NCI-H2107 treated with DMSO at 0.1 percent for 48 hours (cell line): ENCODE measurements around the gene TCEA3.

Experiments
- DNase-seq: peaks from one replicate; lab custom pipeline; 2025; ENCODE audit not compliant: unreplicated experiment; lab: John Stamatoyannopoulos, UW

TCEA3 gene

GRCh38 chr1:23422241-23422877 is 2.2 kb downstream of the TCEA3 start:
- DNase-seq = no peak

- no peak for DNase-seq
Measured at GRCh38 chr1:23421753-23422240, 2.8 kb downstream of the TCEA3 start.

GRCh38 chr1:23421343-23421742 is 3.2 kb downstream of the TCEA3 start:
- no peak for DNase-seq

- no peak for DNase-seq
Measured at GRCh38 chr1:23420778-23421177, 3.8 kb downstream of the TCEA3 start.

GRCh38 chr1:23419180-23419579 is 5.4 kb downstream of the TCEA3 start:
- DNase-seq = no peak

GRCh38 chr1:23417570-23417969 is 7.0 kb downstream of the TCEA3 start:
- DNase-seq = no peak

- DNase-seq = no peak
Measured at GRCh38 chr1:23416964-23417363, 7.6 kb downstream of the TCEA3 start.

- DNase-seq = no peak
Measured at GRCh38 chr1:23408797-23409290, 15.7 kb downstream of the TCEA3 start.

- DNase-seq = no peak
Measured at GRCh38 chr1:23407016-23407630, 17.4 kb downstream of the TCEA3 start.

- no peak for DNase-seq
Measured at GRCh38 chr1:23405946-23406345, 18.6 kb downstream of the TCEA3 start.

GRCh38 chr1:23403735-23404486 is 20.6 kb downstream of the TCEA3 start:
- DNase-seq = peak; percentile 98

- no peak for DNase-seq
Measured at GRCh38 chr1:23403355-23403734, 21.2 kb downstream of the TCEA3 start.

GRCh38 chr1:23403038-23403336 is 21.6 kb downstream of the TCEA3 start:
- DNase-seq = no peak

GRCh38 chr1:23402286-23403037 is 22.1 kb downstream of the TCEA3 start:
- peak; percentile 32 for DNase-seq

GRCh38 chr1:23401313-23401712 is 23.2 kb downstream of the TCEA3 start:
- DNase-seq = no peak

- no peak for DNase-seq
Measured at GRCh38 chr1:23400324-23401114, 24.0 kb downstream of the TCEA3 start.

GRCh38 chr1:23399229-23399628 is 25.3 kb downstream of the TCEA3 start:
- DNase-seq = no peak

- no peak for DNase-seq
Measured at GRCh38 chr1:23397908-23398307, 26.6 kb downstream of the TCEA3 start.

- no peak for DNase-seq
Measured at GRCh38 chr1:23396380-23396779, 28.2 kb downstream of the TCEA3 start.

- no peak for DNase-seq
Measured at GRCh38 chr1:23395849-23396248, 28.7 kb downstream of the TCEA3 start.
